ENCODE results near the gene FABP6.
"Not testable (repeated sequence)": the region's sequence is repeated elsewhere in the genome, so short reads cannot be mapped to it uniquely, and the experiment has no call there.

The FABP6 gene

DNA sequence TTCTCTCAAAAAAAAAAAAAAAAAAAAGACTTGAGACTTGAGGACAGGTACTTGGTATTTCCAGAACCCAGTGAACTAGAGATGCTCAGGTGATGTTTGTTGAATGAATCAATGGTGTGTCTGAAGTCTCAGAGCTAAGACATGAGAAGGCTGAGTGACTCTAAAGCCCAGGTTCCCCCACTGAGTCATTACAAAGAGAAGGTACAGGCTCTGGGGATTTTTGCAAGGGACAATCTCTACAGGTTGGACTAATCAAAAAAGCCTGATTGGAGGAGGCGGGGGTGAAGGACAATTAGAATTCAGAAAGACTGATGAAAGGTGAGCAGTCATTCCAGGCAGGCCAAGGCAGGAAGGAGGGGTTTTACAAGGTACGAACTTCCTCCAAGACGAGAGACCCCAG lies 8.2 kb upstream of the FABP6 start:
- no peak for DNase-seq (ENCODE audit: low read depth, low spot score)

GRCh38 chr5:160227012-160227411 lies 2.3 kb upstream of the FABP6 start:
- no peak for DNase-seq (ENCODE audit: low read depth, low spot score)

GRCh38 chr5:160230686-160231527 lies 1.6 kb downstream of the FABP6 start:
- DNase-seq (ENCODE audit: low read depth, low spot score) = no peak

GRCh38 chr5:160231783-160232342 lies 2.6 kb downstream of the FABP6 start:
- DNase-seq (ENCODE audit: low read depth, low spot score) = no peak

- no peak for DNase-seq (ENCODE audit: low read depth, low spot score)
These were observed 3.9 kb downstream of the FABP6 start for GRCh38 chr5:160233215-160233614.

DNA sequence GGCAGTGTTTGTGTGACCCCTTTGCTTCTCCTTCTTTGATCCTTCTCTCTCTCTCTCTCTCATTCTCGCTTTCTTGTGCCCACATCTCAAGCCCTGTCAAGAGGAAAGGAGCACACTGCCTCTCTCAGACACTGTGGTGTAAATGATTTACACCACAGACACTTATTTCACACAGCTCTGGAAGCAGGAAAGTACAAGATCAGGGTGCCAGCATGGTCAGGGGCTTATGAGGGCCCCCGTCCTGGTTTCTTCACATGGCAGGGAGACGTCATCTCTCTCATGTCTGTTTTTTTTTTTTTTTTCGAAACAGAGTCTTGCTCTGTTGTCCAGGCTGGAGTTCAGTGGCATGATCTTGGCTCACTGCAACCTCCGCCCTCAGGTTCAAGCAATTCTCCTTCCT lies 6.4 kb downstream of the FABP6 start:
- no peak for DNase-seq (ENCODE audit: low read depth, low spot score)

GRCh38 chr5:160237571-160238093 lies 8.3 kb downstream of the FABP6 start:
- DNase-seq (ENCODE audit: low read depth, low spot score) = no peak

DNA sequence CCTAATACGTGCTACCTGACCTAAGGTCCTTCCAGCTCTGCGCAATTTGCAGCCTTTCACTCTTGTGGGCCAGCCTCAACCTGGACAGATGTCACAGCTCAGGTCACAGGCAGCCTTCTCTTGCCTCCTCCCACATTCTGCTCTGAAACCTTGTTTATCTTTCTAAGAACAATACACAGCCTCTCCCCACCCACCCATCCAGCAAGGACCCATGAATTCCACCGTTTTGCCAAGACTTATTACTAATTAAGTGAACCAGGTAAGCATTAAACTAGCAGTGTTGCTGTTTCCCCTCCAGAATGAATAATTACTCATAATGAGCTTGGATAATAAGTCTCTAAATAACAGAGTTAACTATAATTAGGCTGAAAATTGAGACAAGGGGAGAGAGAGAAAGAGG lies 11.0 kb downstream of the FABP6 start:
- no peak for DNase-seq (ENCODE audit: low read depth, low spot score)

- no peak for DNase-seq (ENCODE audit: low read depth, low spot score)
These were observed 12.8 kb downstream of the FABP6 start for GRCh38 chr5:160242145-160242544.

DNA sequence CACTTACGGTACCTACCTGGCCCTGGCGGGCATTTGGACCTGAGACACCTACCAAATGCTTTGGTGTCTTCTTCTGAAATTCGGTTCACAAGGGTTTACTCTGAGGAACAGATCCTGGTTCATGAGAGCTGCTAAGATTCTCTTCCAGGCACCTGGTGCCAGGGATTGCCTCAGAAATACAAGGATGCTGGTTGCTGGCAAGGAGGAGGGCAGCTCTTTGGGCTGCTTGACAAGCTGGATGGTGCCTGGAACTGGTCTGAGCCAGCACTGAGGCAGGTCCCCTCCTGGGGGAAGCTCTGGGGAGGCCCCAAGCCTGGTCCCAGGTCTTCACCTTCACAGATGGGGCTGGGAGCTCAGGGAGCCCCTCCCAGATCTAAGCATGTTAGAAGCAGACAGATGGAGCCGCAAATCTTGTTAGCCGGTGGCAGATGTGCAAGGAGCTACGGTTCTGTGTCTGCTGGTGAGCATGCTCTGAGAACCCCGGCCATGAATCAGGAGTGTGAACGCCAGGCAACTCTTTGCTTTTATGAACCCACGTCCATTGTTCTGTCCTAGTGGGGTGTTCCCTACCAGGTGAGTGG lies 16.3 kb downstream of the FABP6 start:
- no peak for DNase-seq (ENCODE audit: low read depth, low spot score)

GRCh38 chr5:160249570-160249969 lies 20.3 kb downstream of the FABP6 start:
- DNase-seq (ENCODE audit: low read depth, low spot score) = not testable (repeated sequence)

DNA sequence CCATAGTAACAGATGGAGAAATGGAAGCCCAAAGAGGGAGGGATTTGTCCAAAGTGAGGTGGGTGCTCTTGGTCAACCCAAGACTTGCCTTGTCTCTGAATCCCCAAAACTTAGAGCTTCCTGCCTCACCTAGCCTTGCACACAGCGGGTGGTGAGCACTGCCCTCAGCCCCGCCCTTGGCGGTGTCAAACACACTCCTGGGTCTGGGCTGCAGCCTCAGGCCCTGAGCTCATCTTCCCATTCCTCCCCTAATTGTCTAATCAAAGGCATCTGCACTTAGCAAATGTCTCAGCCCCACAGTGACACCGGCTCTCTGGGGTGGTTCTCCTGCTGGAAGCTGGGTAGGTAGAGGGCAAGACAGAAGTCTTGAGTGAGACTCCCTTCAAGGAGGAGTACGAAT lies 20.9 kb downstream of the FABP6 start:
- DNase-seq (ENCODE audit: low read depth, low spot score) = no peak

DNA sequence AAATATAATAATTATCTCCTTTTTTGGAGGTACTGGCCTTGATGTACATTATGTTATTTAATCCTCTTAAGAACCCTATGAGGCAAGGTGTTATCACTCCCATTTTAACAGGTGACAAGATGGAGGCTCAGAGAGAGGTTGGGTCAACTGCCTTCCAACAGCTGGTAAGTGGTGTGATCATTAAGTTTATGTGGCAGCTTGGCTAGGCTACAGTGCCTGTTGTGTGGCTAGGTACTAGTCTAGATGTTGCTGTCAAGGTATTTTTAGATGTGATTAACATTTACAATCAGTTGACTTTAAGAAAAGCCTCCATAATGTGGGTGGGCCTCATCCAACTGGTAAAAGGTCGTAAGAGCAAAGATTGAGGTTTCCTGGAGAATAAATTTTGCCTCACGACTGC lies 21.5 kb downstream of the FABP6 start:
- DNase-seq (ENCODE audit: low read depth, low spot score) = no peak

DNA sequence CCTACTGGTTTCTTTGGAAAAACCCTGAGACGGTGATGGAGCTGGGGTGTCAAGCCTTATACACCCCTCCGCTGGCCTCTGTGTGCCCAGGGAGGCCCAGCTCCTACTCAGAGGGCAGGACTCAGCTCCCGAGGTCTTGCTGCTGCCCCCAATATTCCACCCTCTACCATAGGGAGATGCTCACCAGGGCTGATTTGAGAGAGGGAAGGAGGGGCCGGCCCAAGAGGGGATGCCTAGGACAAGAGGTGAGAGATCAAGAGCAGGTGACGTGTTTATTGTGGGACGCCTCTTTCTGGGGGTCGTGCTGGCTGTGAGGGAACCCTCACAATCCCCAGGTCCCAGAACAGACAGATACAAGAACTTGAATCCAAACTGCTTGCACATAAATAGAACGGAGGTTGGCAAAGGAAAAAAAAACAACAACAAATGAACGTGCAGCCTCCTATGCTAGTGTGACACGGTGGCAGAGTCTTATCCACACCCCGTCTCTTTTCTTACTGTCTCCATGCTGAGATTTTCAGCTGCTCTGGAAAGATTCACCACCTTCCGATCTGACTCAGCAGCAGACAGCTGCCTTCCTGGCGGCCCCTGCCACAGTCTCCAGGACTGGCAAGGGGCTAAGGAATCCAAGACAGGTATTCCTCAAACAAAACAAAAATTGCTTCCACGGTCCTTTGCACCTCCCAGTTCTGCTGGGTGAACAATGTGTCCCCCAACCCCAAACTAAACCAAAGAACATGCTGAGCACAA lies 22.3 kb downstream of the FABP6 start:
- DNase-seq (ENCODE audit: low read depth, low spot score) = no peak

DNA sequence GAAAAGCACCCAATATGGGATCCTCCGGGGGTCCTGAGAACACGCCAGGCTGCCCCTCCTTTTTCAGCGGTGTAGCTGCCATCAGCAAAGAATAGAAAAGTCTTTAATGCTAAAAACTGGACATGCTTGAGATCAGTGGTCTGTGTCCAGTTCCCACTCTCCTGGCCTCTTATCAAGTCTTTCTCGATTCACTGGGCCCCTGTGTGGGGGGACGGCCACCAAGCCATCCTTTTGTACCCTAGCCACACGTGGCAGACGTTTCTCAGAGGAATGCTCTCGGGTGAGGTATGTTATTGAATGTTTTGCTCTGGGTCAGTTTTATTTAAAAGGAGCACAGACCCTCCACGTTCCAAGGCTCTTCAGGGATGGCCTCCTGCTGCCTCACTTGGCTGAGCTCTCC lies 23.6 kb downstream of the FABP6 start:
- no peak for DNase-seq (ENCODE audit: low read depth, low spot score)

GRCh38 chr5:160253441-160253840 lies 24.1 kb downstream of the FABP6 start:
- DNase-seq (ENCODE audit: low read depth, low spot score) = no peak

DNA sequence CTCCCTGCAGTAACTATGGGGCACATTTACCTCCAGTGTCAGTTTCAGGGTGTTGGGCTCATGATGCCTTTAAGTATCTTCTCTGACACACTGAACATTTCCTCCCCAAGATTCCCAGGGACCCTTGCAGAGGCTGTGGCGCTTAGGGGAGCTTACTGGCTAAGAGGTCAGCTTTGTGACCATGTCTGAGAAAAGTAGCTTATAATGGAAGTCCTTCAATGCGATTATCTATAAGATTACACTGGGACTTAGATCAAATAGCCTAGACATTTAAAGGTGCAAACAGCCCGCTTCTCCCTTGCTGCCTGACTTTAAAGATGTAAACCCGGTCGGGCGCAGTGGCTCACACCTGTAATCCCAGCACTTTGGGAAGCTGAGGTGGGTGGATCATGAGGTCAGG lies 25.4 kb downstream of the FABP6 start:
- no peak for DNase-seq (ENCODE audit: low read depth, low spot score)

- no peak for DNase-seq (ENCODE audit: low read depth, low spot score)
These were observed 30.0 kb downstream of the FABP6 start for GRCh38 chr5:160259341-160259740.

DNA sequence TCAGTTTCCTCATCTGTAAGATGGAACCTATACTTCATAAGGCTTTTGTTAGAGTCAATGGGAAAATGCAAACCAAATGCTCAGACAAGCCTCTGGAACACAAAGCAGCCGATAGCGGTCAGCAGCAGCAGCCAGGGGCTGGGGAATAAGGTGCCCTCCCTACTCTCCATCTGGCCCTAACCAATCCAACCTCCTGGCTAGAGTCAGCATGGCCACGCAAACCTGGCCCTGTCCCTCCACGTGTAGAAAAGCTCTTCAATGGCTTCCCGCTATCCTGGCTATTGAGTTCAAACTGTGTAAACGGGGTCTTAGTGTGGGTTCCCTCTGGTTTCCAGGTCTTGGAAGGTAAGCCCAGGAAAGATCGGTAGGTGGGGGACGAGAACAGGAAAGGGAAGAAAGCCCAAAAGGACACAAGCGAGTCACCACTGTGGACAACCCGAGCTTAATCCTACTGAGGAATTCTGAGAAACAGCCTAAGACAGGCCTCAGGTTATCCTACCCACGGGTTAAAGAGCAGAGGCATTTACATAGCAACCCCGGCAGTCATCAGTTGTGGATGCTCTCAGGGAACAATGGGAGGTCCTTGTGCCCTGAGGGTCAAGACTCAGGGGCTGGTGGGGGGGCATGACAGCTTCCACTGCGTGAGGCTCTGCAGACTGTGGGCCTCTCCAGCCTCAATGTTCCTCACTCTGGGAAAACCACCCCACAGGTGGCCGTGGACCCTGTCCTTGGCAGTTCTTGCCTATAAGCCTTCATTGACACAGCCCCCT lies 30.9 kb downstream of the FABP6 start:
- no peak for DNase-seq (ENCODE audit: low read depth, low spot score)

- no peak for DNase-seq (ENCODE audit: low read depth, low spot score)
These were observed 31.8 kb downstream of the FABP6 start for GRCh38 chr5:160260881-160261815.
